HepG2 (cell line): ENCODE measurements around the gene PDLIM7. TPM values are rescaled to one million over a fixed set of nuclear protein-coding genes. Genes with fewer than 3 reads are reported as not detected.

Experiments
- ATAC-seq: fragments of 200-7000 bp; cut with Tn5 transposase; 3 replicates; pipeline ENCODE4 v1.9.1; 2020; ENCODE audit warnings: mild to moderate bottlenecking, moderate library complexity
- BruUV-seq: library from RNA; stranded (reverse); fragments of 400-500 nt; replicated peaks from 2 replicates; lab custom pipeline; 2021; lab: Mats Ljungman, UMichigan
- CTCF ChIA-PET: fragments of 300-600 bp; formaldehyde crosslinking; extraction: SDS; loops from one replicate; lab custom pipeline; 2021; ENCODE audit warnings: low total read pairs, inconsistent platforms, low intra/inter-chr PET ratio; lab: Yijun Ruan, JAX
- POLR2A ChIA-PET: fragments of 350-600 bp; sonication (Branson Sonifier 250); formaldehyde crosslinking; loops from one replicate; lab custom pipeline; 2020; ENCODE audit warnings: antibody characterized with exemption, inconsistent platforms; lab: Yijun Ruan, JAX
- DNase-seq: peaks from one replicate; pipeline ENCODE4 v3.0.0-alpha.2; 2015; ENCODE audit warnings: low spot score
- FAIRE-seq: peaks from 3 replicates; lab custom pipeline; 2011; peaks lifted over from hg19 to GRCh38; lab: Jason Lieb, UNC
- H2AFZ ChIP-seq: one replicate; pipeline ENCODE4 v1.6.1; 2011; ENCODE audit warnings: low read length, inconsistent platforms
- H3K27ac ChIP-seq: fragments of 300-600 bp; 3 replicates; pipeline ENCODE4 v1.8.0; 2011; ENCODE audit warnings: mixed run types, mild to moderate bottlenecking, mixed read lengths, low read length, inconsistent platforms; ENCODE audit not compliant: insufficient read depth; ENCODE audit errors: extremely low read length
- H3K27me3 ChIP-seq, 2 experiments: fragments of 200-600 bp in 1 of 2; 2 replicates in 1 of 2; 3 replicates in 1 of 2; pipeline versions ENCODE4 v1.6.0 to v1.8.0; 2011; ENCODE audit warnings: low read length in 2 of 2, mild to moderate bottlenecking in 2 of 2, moderate library complexity in 2 of 2, inconsistent platforms in 1 of 2; ENCODE audit not compliant: insufficient read depth in 2 of 2, control insufficient read depth in 1 of 2
- H3K36me3 ChIP-seq, 2 experiments: fragments of 200-600 bp in 1 of 2; replicated peaks in 1 of 2; 2 replicates in 1 of 2; 3 replicates in 1 of 2; pipeline versions ENCODE4 v1.5.1 to v1.8.0; 2011; ENCODE audit warnings: low read length in 2 of 2, inconsistent platforms in 1 of 2; ENCODE audit not compliant: insufficient read depth in 2 of 2, control insufficient read depth in 1 of 2
- H3K4me1 ChIP-seq: 2 replicates; pipeline ENCODE4 v1.5.1; 2012; ENCODE audit warnings: low read length, inconsistent platforms; ENCODE audit not compliant: insufficient read depth
- H3K4me2 ChIP-seq: 2 replicates; pipeline ENCODE4 v1.6.0; 2011; ENCODE audit warnings: low read depth, low read length, inconsistent platforms
- H3K4me3 ChIP-seq, 3 experiments: fragments of 200-600 bp in 1 of 3; sonication (generic), shearing (Covaris generic) in 1 of 3; replicated peaks in 1 of 3; 2 replicates each; pipeline ENCODE4 v1.5.1; 2011 to 2016; ENCODE audit warnings: low read length in 3 of 3, inconsistent platforms in 2 of 3, low read depth in 2 of 3, mild to moderate bottlenecking in 2 of 3, control low read depth in 1 of 3, mixed read lengths in 1 of 3; ENCODE audit not compliant: insufficient read depth in 1 of 3
- H3K79me2 ChIP-seq: one replicate; pipeline ENCODE4 v1.6.1; 2011; ENCODE audit warnings: low read length, inconsistent platforms; ENCODE audit not compliant: insufficient read depth
- H3K9ac ChIP-seq: 2 replicates; pipeline ENCODE4 v1.6.0; 2011; ENCODE audit warnings: mild to moderate bottlenecking, low read depth, low read length, inconsistent platforms; ENCODE audit not compliant: insufficient read depth
- H3K9me3 ChIP-seq: 2 replicates; pipeline ENCODE4 v1.5.1; 2012; ENCODE audit warnings: mild to moderate bottlenecking, low read length
- H4K20me1 ChIP-seq: 2 replicates; pipeline ENCODE4 v1.6.0; 2011; ENCODE audit warnings: inconsistent platforms, mild to moderate bottlenecking, low read length, moderate library complexity; ENCODE audit not compliant: insufficient read depth
- AGO2 ChIP-seq: fragments of 200-400 bp; formaldehyde crosslinking; optimal IDR thresholded peaks from 2 replicates; pipeline ENCODE3; 2017; ENCODE audit warnings: mild to moderate bottlenecking, low read depth, low read length, moderate library complexity
- AKNA ChIP-seq: sonication (generic); formaldehyde crosslinking; IDR thresholded peaks from 2 replicates; pipeline ENCODE4 v1.4.0; 2020; ENCODE audit warnings: missing genetic modification reagents, borderline replicate concordance
- NCOR1 ChIP-seq: fragments of 200-600 bp; sonication (generic); IDR thresholded peaks from 2 replicates; pipeline ENCODE4 v1.7.0; 2017; ENCODE audit warnings: antibody characterized with exemption, low read length, borderline replicate concordance
- ZC3H13 ChIP-seq: sonication (generic); formaldehyde crosslinking; IDR thresholded peaks from 2 replicates; pipeline ENCODE4 v1.8.1; 2023; ENCODE audit warnings: mild to moderate bottlenecking, missing genetic modification reagents, moderate library complexity
- WGBS: methylation state at CpG from one replicate; pipeline ENCODE4 v1.1.6; 2017; ENCODE audit warnings: low lambda C conversion rate; 5-methylcytosine and 5-hydroxymethylcytosine counted together
- in situ Hi-C: cut with HindIII; loops from 2 replicates; pipeline ENCODE4 v1.10.0; 2017; ENCODE audit warnings: low pct_unique_long_range_greater_than_20kb; ENCODE audit not compliant: extremely low pct_ligation_motif_present
- intact Hi-C: fragments of 100-400 bp; cut with micrococcal nuclease; formaldehyde crosslinking; loops from one replicate; pipeline ENCODE4 v1.10.0; 2022; ENCODE audit not compliant: unreplicated experiment
- polyA plus RNA-seq, 8 experiments: library from polyadenylated mRNA; depleted of rRNA in 3 of 8; stranded (reverse) in 7 of 8; unstranded in 1 of 8; fragments of >200 nt; fragmentation: Illumina TruSeq in 4 of 8; extraction: Trizol in 4 of 8; gene quantifications; 2 replicates each; pipeline versions ENCODE4 v1.2.1 to v1.2.3, GENCODE V29; 2011 to 2016; ENCODE audit warnings: low read depth in 4 of 8, missing spikeins in 1 of 8, mixed read lengths in 1 of 8; ENCODE audit not compliant: insufficient read depth in 1 of 8
- total RNA-seq, 5 experiments: library from RNA; depleted of rRNA; stranded (reverse); fragments of >200 nt; fragmentation: Illumina TruSeq; extraction: Trizol; gene quantifications; 2 replicates each; pipeline ENCODE4 v1.2.3, GENCODE V29; 2016; ENCODE audit warnings: low read depth in 1 of 5

The PDLIM7 gene
- total and polyA plus RNA-seq, 2 of the 13 experiments (the other 11 are each of a cell fraction or from before 2014, with no cell fraction given), result 21.1 to 31.3 TPM

- CTCF ChIA-PET, result no interaction called here
- H3K27me3 ChIP-seq, result no peaks in the 10 kb centered on the region
- ATAC-seq (no peak), DNase-seq (no peak)
- POLR2A ChIA-PET, result no interaction called here
- BruUV-seq, result no TSS peak
- H3K4me2 ChIP-seq, result no peak overlapping the region
- no peaks in the 10 kb centered on the region; the same call in 1 of the 2 replicates for H4K20me1 ChIP-seq
- H3K4me3 ChIP-seq, result no peak overlapping the region
- no peak overlapping the region for H3K9ac ChIP-seq
- TF ChIP-seq NCOR1 (no peak), ZC3H13 (CRISPR knock-in tag) (peak; percentile 34; the same call in 1 of the 2 replicates)
- TF ChIP-seq, all 625 proteins: peak for 1
- intact Hi-C loops (no loop called here), in situ Hi-C loops (no loop called here)
- Histone ChIP-seq H3K4me1 (peaks cover 13% of the 10 kb centered on the region), H2AFZ (no peak overlapping the region), H3K79me2 (peaks cover 6% of the 10 kb centered on the region), H3K27ac (no peak overlapping the region), H3K9me3 (no peaks in the 10 kb centered on the region), H3K36me3 (peaks cover 30 to 54% of the 10 kb centered on the region in 2 experiments; a peak in 4 of 5 replicates)
- WGBS, result 99% methylated on average over 15 of the region's 15 CpGs
- no peak for FAIRE-seq
Observed at GRCh38 chr5:177510567-177511053, 13.2 kb upstream of the PDLIM7 start.

DNA sequence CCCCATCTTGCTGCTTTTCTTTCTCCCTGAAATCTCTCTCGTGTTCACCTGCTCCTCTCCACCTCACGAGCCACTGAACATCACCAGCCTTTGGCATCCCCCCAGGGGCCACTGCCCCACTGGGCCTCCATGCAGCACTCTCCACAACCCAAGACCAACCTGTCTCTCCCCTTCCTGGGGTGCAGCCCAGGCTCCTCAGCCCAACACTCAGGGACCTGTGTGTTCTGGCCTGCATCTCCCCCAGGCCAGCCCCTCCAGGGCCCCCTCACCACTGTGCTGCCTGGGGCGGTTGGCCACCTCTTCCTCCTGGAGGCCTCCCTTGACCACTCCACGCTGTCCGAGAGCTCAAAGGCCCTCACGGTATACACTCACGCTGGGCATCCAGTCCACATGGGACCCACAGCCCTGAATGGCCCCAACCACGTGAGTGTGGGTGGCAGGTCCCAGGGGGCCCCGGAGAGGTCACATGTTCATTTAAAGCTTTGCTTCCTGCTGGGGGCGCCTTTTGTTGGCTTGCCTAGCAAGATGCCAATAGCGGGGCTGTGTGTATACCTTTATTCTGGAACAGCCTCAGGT lies 12.7 kb upstream of the PDLIM7 start:
- H3K36me3 ChIP-seq, result peaks cover 27 to 49% of the 10 kb centered on the region in 2 experiments; a peak in 4 of 5 replicates
- CTCF ChIA-PET, result no interaction called here
- 93% methylated on average over 7 of the region's 11 CpGs for WGBS

More for the DNA sequence above, 12.7 kb upstream of the PDLIM7 start:
- Histone ChIP-seq H4K20me1 (no peaks in the 10 kb centered on the region), H3K27me3 (no peaks in the 10 kb centered on the region), H3K9me3 (no peaks in the 10 kb centered on the region), H3K79me2 (peaks cover under 1% of the 10 kb centered on the region), H3K4me3 (no peak overlapping the region), H2AFZ (no peak overlapping the region), H3K4me2 (no peak overlapping the region), H3K9ac (no peak overlapping the region), H3K27ac (no peak overlapping the region), H3K4me1 (peaks cover 7% of the 10 kb centered on the region)
- DNase-seq (no peak), FAIRE-seq (no peak), ATAC-seq (no peak)
- TF ChIP-seq AGO2 (peak; percentile 72), AKNA (CRISPR knock-in tag) (no peak)
- in situ Hi-C loops, result no loop called here
- POLR2A ChIA-PET, result interaction anchor here (2.1 kb wide), 1 partner anchor 14 kb away, joined by 5 read pairs; no protein-coding TSS in a partner anchor
- intact Hi-C loops, result no loop called here
- no TSS peak for BruUV-seq
